ENCODE data around the gene MRPS35. TPM values are rescaled to one million over a fixed set of nuclear protein-coding genes. Genes with fewer than 3 reads are reported as not detected.
A peak's percentile ranks its signal among the peaks of the same experiment; 100 is the strongest.

The MRPS35 gene
- total RNA-seq, 4 donors from 2014 or later: 30.7 to 78.8 (median 63.8) TPM

- 0% methylated on average over 59 of the region's 92 CpGs; no CpG with 5 or more reads in 1 of the 2 donors for WGBS, 2 donors (ENCODE audit: low coverage in 1 of 2)
- Histone ChIP-seq H3K36me3 (no peaks in the 10 kb centered on the region), H3K27me3 (no peaks in the 10 kb centered on the region), H3K27ac (peak within 1 kb of the TSS; percentile 86 to 96 (median 94)), H3K4me3 (peak within 1 kb of the TSS; percentile 74 to 95 (median 84)), H3K9me3 (no peaks in the 10 kb centered on the region), H3K4me1 (peaks cover 0 to 39% (median 16%) of the 10 kb centered on the region in 4 donors)
- in situ Hi-C loops (cut with MboI; ENCODE audit: low pct_ligation_motif_present in 1 of 4, low pct_unique_long_range_greater_than_20kb in 1 of 4, low sequenced_read_pairs in 3 of 4): no loop called here
- peak; percentile 69 for DNase-seq
- peak in 2 of 3 donors; percentile 18 to 30 for TF ChIP-seq POLR2AphosphoS5 (IDR thresholded peaks at IDR 0.05)
- TF ChIP-seq CTCF (IDR thresholded peaks at IDR 0.05): peak in 1 of 5 experiments; percentile 11
- TF ChIP-seq POLR2A (IDR thresholded peaks at IDR 0.05): peak; percentile 33
- no peak for TF ChIP-seq EP300 (IDR thresholded peaks at IDR 0.05; ENCODE audit: low read depth)
- intact Hi-C loops (cut with DNase I; ENCODE audit: low total_unique reads): no loop called here
Observed at GRCh38 chr12:27779920-27780611, 69.4 kb downstream of the MRPS35 start, which contains the start of the genes KLHL42 and MANSC4. KLHL42 (plus strand) TSS chr12:27780233; CDS start chr12:27780331, 98 bp downstream. MANSC4 (minus strand) TSS chr12:27780236; CDS start chr12:27771276, 8,960 bp downstream.

- no peaks in the 10 kb centered on the region for H3K27me3 ChIP-seq
- no peaks in the 10 kb centered on the region for H3K9me3 ChIP-seq
- H3K27ac ChIP-seq: peak overlapping the region; percentile 86 to 96 (median 94)
- in situ Hi-C loops (cut with MboI; ENCODE audit: low pct_ligation_motif_present in 1 of 4, low pct_unique_long_range_greater_than_20kb in 1 of 4, low sequenced_read_pairs in 3 of 4) (no loop called here), intact Hi-C loops (cut with DNase I; ENCODE audit: low total_unique reads) (no loop called here)
- H3K4me3 ChIP-seq: peak overlapping the region; percentile 74 to 95 (median 84)
- H3K36me3 ChIP-seq: no peaks in the 10 kb centered on the region
- WGBS, 2 donors (ENCODE audit: low coverage in 1 of 2): 8 to 27% methylated on average over 3 to 22 of the region's 27 CpGs
- peaks cover 3 to 45% (median 16%) of the 10 kb centered on the region in 4 donors for H3K4me1 ChIP-seq
- peak; percentile 25 for DNase-seq
- TF ChIP-seq POLR2A (IDR thresholded peaks at IDR 0.05) (no peak), POLR2AphosphoS5 (IDR thresholded peaks at IDR 0.05) (peak in 1 of 3 donors; percentile 17), EP300 (IDR thresholded peaks at IDR 0.05; ENCODE audit: low read depth) (no peak)
Observed at GRCh38 chr12:27780612-27781408, 70.2 kb downstream of the MRPS35 start.

GRCh38 chr12:27781680-27782079, 71.0 kb downstream of the MRPS35 start:
- Histone ChIP-seq H3K36me3 (no peaks in the 10 kb centered on the region), H3K27me3 (no peaks in the 10 kb centered on the region), H3K9me3 (no peaks in the 10 kb centered on the region), H3K27ac (peak overlapping the region; percentile 86 to 96 (median 94)), H3K4me1 (peaks cover 6 to 48% (median 16%) of the 10 kb centered on the region in 4 donors), H3K4me3 (peak overlapping the region in 2 of 4 donors; percentile 81 to 86)
- DNase-seq: no peak
- in situ Hi-C loops (cut with MboI; ENCODE audit: low pct_ligation_motif_present in 1 of 4, low pct_unique_long_range_greater_than_20kb in 1 of 4, low sequenced_read_pairs in 3 of 4) (no loop called here), intact Hi-C loops (cut with DNase I; ENCODE audit: low total_unique reads) (no loop called here)
- 61 to 67% methylated on average over 5 of the region's 5 CpGs for WGBS, 2 donors (ENCODE audit: low coverage in 1 of 2)
- TF ChIP-seq POLR2AphosphoS5 (IDR thresholded peaks at IDR 0.05) (no peak), POLR2A (IDR thresholded peaks at IDR 0.05) (no peak), EP300 (IDR thresholded peaks at IDR 0.05; ENCODE audit: low read depth) (no peak), CTCF (IDR thresholded peaks at IDR 0.05) (no peak)

- DNase-seq: no peak
- Histone ChIP-seq H3K27me3 (no peaks in the 10 kb centered on the region), H3K4me3 (no peak overlapping the region), H3K4me1 (peaks cover 6 to 54% (median 17%) of the 10 kb centered on the region in 4 donors), H3K36me3 (no peaks in the 10 kb centered on the region), H3K27ac (peak overlapping the region in 2 of 4 donors; percentile 86 to 96), H3K9me3 (no peaks in the 10 kb centered on the region)
- WGBS, 2 donors (ENCODE audit: low coverage in 1 of 2): 92 to 93% methylated on average over 1 of the region's 1 CpG
- TF ChIP-seq EP300 (IDR thresholded peaks at IDR 0.05; ENCODE audit: low read depth) (no peak), POLR2A (IDR thresholded peaks at IDR 0.05) (no peak), POLR2AphosphoS5 (IDR thresholded peaks at IDR 0.05) (no peak), CTCF (IDR thresholded peaks at IDR 0.05) (no peak)
- intact Hi-C loops (cut with DNase I; ENCODE audit: low total_unique reads): no loop called here
- in situ Hi-C loops (cut with MboI; ENCODE audit: low pct_ligation_motif_present in 1 of 4, low pct_unique_long_range_greater_than_20kb in 1 of 4, low sequenced_read_pairs in 3 of 4): no loop called here
Observed at GRCh38 chr12:27782481-27782880, 71.8 kb downstream of the MRPS35 start.

Data from transverse colon (tissue), 4 donors.